ENCODE data around the gene C1orf115. TPM values are rescaled to one million over a fixed set of nuclear protein-coding genes. Genes with fewer than 3 reads are reported as not detected.
"Not testable (repeated sequence)": the region's sequence is repeated elsewhere in the genome, so short reads cannot be mapped to it uniquely, and the experiment has no call there.

Gene C1orf115
- total RNA-seq, 1 experiment from 2014 or later: 33.9 TPM

DNA sequence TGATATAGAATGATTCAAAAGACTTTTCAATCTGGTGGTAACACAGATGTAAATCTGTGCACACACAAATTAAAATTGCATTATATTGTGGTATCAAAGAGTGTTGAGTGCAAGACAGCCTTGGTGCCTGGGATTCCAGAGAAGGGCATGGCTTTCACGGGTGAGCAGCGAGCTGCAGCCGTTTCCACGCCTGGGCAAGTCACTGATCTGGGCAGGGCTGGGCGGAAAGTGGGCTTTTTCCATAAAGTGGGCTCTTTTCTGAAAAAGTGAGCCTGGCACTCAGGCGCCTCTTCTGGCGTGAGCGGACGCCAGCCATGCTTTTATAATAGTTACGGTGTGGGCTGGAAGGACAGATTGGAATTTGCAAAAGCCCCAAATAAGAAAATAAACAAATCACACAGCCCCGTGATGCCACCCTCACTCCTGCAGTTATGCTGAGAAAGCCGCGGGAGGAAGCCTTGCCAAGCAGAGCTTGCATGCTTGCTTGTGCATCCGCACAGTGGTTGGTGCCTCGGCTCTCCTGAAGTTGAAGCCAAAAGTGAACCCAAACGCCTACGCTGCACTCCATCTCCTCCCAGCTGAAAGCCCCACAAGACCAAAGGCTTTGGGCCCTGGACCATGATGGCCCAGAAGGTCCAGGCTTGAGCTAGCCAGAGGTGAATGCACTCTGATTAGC is 7.1 kb upstream of the C1orf115 start:
- no peak overlapping the region for H3K4me3 Mint-ChIP-seq (ENCODE audit: unreplicated experiment)
- TF ChIP-seq, protein P1, sequence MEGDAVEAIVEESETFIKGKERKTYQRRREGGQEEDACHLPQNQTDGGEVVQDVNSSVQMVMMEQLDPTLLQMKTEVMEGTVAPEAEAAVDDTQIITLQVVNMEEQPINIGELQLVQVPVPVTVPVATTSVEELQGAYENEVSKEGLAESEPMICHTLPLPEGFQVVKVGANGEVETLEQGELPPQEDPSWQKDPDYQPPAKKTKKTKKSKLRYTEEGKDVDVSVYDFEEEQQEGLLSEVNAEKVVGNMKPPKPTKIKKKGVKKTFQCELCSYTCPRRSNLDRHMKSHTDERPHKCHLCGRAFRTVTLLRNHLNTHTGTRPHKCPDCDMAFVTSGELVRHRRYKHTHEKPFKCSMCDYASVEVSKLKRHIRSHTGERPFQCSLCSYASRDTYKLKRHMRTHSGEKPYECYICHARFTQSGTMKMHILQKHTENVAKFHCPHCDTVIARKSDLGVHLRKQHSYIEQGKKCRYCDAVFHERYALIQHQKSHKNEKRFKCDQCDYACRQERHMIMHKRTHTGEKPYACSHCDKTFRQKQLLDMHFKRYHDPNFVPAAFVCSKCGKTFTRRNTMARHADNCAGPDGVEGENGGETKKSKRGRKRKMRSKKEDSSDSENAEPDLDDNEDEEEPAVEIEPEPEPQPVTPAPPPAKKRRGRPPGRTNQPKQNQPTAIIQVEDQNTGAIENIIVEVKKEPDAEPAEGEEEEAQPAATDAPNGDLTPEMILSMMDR (IDR thresholded peaks at IDR 0.05; ENCODE audit: insufficient read depth in 1 of 2, low read depth in 1 of 2, low read length in 1 of 2, severe bottlenecking in 1 of 2, unreplicated experiment in 1 of 2): no peak
- H3K36me3 ChIP-seq (ENCODE audit: control insufficient read depth, insufficient read depth, low read length): no peaks in the 10 kb centered on the region
- no peak overlapping the region for H3K4me3 ChIP-seq (ENCODE audit: low read depth, low read length)
- no peaks in the 10 kb centered on the region for H3K36me3 Mint-ChIP-seq (ENCODE audit: insufficient read depth, unreplicated experiment)
- intact Hi-C loops (cut with micrococcal nuclease; ENCODE audit: unreplicated experiment): no loop called here
- no peaks in the 10 kb centered on the region for H3K9me3 ChIP-seq
- DNase-seq: no peak
- H3K4me1 ChIP-seq: no peaks in the 10 kb centered on the region
- no peaks in the 10 kb centered on the region for H3K27me3 ChIP-seq (replicated peaks; ENCODE audit: control insufficient read depth, insufficient read depth, low read length)
- H3K27me3 Mint-ChIP-seq (ENCODE audit: insufficient read depth, unreplicated experiment): peaks cover 4% of the 10 kb centered on the region
- no peak overlapping the region for H3K27ac Mint-ChIP-seq (ENCODE audit: unreplicated experiment)
- no peaks in the 10 kb centered on the region for H3K4me1 Mint-ChIP-seq (ENCODE audit: low read depth, unreplicated experiment)
- ChIA-PET POLR2A (no interaction called here), CTCF (interaction anchor here (1.2 kb wide), 1 partner anchor 50 kb away, joined by 12 read pairs; no protein-coding TSS in a partner anchor)
- H3K9me3 Mint-ChIP-seq (ENCODE audit: unreplicated experiment): no peaks in the 10 kb centered on the region
- BruUV-seq (replicated peaks): no TSS peak

DNA sequence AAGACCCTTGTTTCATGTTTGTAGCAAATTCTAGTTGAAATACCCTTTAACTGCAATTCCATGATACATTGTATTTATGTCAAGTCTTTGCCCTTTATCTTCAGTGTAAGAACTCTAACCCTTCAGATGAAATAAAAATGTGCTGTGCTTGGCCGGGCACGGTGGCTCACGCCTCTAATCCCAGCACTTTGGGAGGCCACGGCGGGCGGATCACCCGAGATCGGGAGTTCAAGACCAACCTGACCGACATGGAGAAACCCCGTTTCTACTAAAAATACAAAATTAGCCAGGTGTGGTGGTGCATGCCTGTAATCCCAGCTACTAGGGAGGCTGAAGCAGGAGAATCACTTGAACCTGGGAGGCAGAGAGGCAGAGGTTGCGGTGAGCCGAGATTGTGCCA is 6.4 kb upstream of the C1orf115 start:
- CTCF ChIA-PET: interaction anchor here (1.2 kb wide), 1 partner anchor 49 kb away, joined by 12 read pairs; no protein-coding TSS in a partner anchor
- H3K4me3 Mint-ChIP-seq (ENCODE audit: unreplicated experiment); DNase-seq; H3K36me3 ChIP-seq (ENCODE audit: control insufficient read depth, insufficient read depth, low read length); H3K27me3 Mint-ChIP-seq (ENCODE audit: insufficient read depth, unreplicated experiment); H3K4me1 ChIP-seq; H3K9me3 ChIP-seq; H3K9me3 Mint-ChIP-seq (ENCODE audit: unreplicated experiment); BruUV-seq (replicated peaks); H3K27me3 ChIP-seq (replicated peaks; ENCODE audit: control insufficient read depth, insufficient read depth, low read length); H3K36me3 Mint-ChIP-seq (ENCODE audit: insufficient read depth, unreplicated experiment); POLR2A ChIA-PET; H3K4me1 Mint-ChIP-seq (ENCODE audit: low read depth, unreplicated experiment); H3K27ac Mint-ChIP-seq (ENCODE audit: unreplicated experiment); intact Hi-C loops (cut with micrococcal nuclease; ENCODE audit: unreplicated experiment); H3K4me3 ChIP-seq (ENCODE audit: low read depth, low read length): not testable (repeated sequence)

- no TSS peak for BruUV-seq (replicated peaks)
- Histone ChIP-seq H3K36me3 (ENCODE audit: control insufficient read depth, insufficient read depth, low read length) (no peaks in the 10 kb centered on the region), H3K27me3 (replicated peaks; ENCODE audit: control insufficient read depth, insufficient read depth, low read length) (no peaks in the 10 kb centered on the region), H3K4me1 (no peaks in the 10 kb centered on the region), H3K9me3 (no peaks in the 10 kb centered on the region), H3K4me3 (ENCODE audit: low read depth, low read length) (no peak overlapping the region)
- ChIA-PET POLR2A (no interaction called here), CTCF (interaction anchor here (3.0 kb wide), 1 partner anchor 48 kb away, joined by 15 read pairs; no protein-coding TSS in a partner anchor)
- intact Hi-C loops (cut with micrococcal nuclease; ENCODE audit: unreplicated experiment): no loop called here
- Mint-ChIP-seq H3K9me3 (ENCODE audit: unreplicated experiment) (no peaks in the 10 kb centered on the region), H3K4me1 (ENCODE audit: low read depth, unreplicated experiment) (no peaks in the 10 kb centered on the region), H3K4me3 (ENCODE audit: unreplicated experiment) (no peak overlapping the region), H3K27me3 (ENCODE audit: insufficient read depth, unreplicated experiment) (no peaks in the 10 kb centered on the region), H3K36me3 (ENCODE audit: insufficient read depth, unreplicated experiment) (no peaks in the 10 kb centered on the region), H3K27ac (ENCODE audit: unreplicated experiment) (no peak overlapping the region)
- TF ChIP-seq, protein P1 (IDR thresholded peaks at IDR 0.05; ENCODE audit: insufficient read depth in 1 of 2, low read depth in 1 of 2, low read length in 1 of 2, severe bottlenecking in 1 of 2, unreplicated experiment in 1 of 2): no peak
- no peak for DNase-seq
Observed at GRCh38 chr1:220684890-220685289, 5.3 kb upstream of the C1orf115 start.

Data from Caco-2 (cell line).